Parathyroid adenoma (tissue), 2 donors: Measurements from ENCODE around the gene TMEM161A.

Experiments
- H2AFZ ChIP-seq: fragments of 300-600 bp; sonication (generic); one replicate; pipeline ENCODE4 v1.7.0; 2017; ENCODE audit warnings: antibody characterized with exemption, mild to moderate bottlenecking
- H3K27ac ChIP-seq: fragments of 300-600 bp; sonication (generic); one replicate; pipeline ENCODE4 v1.7.0; 2017
- H3K27me3 ChIP-seq: fragments of 300-600 bp; sonication (generic); one replicate; pipeline ENCODE4 v1.7.0; 2017; ENCODE audit warnings: low read length; ENCODE audit not compliant: control insufficient read depth, insufficient read depth
- H3K36me3 ChIP-seq: fragments of 300-600 bp; sonication (generic); one replicate; pipeline ENCODE4 v1.7.0; 2017; ENCODE audit warnings: low read length; ENCODE audit not compliant: control insufficient read depth, insufficient read depth
- H3K4me1 ChIP-seq: fragments of 300-600 bp; sonication (generic); one replicate; pipeline ENCODE4 v1.7.0; 2017; ENCODE audit warnings: control low read depth
- H3K4me2 ChIP-seq: fragments of 300-600 bp; sonication (generic); one replicate; pipeline ENCODE4 v1.7.0; 2017; ENCODE audit warnings: low read length
- H3K4me3 ChIP-seq: fragments of 300-600 bp; sonication (generic); one replicate; pipeline ENCODE4 v1.7.0; 2017; ENCODE audit warnings: low read depth, low read length
- H3K79me2 ChIP-seq: fragments of 300-600 bp; sonication (generic); one replicate; pipeline ENCODE4 v1.7.0; 2017; ENCODE audit warnings: control low read depth
- H3K9ac ChIP-seq: fragments of 300-600 bp; sonication (generic); one replicate; pipeline ENCODE4 v1.7.0; 2017; ENCODE audit warnings: mild to moderate bottlenecking
- H3K9me3 ChIP-seq: fragments of 300-600 bp; sonication (generic); one replicate; pipeline ENCODE4 v1.7.0; 2017; ENCODE audit warnings: low read length; ENCODE audit not compliant: control insufficient read depth
- TF ChIP-seq, protein P1 (sequence below): fragments of 300-600 bp; sonication (generic); IDR thresholded peaks from one replicate; pipeline ENCODE4 v1.7.0; 2017; ENCODE audit warnings: antibody characterized with exemption, mild to moderate bottlenecking
- donor health status: primary hyperparathyroidism.

TMEM161A gene

DNA sequence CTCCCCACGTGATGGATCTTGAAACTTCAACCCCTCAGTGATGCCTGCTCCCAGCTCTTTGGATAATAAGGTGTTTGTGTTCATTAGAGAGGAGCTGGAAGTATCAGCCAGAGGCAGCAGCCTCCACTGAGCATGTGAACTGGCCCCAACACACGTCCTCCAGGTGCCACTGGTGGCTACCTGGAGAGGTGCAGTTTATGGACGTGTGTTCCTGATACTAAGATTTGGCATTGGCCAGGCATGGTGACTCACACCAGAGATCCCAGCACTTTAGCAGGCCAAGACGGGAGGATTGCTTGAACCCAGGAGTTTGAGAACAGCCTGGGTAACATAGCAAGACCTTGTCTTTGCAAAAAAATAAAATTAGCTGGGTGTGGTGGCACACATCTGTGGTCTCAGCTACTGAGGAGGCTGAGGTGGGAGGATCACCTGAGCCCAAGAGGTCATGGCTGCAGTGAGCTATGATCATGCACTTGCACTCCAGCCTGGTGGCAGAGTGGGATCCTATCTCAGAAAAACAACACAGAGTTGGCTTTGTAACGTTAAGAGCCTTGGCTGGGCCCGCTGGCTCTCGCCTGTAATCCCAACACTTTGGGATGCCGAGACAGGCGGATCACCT is 40.1 kb downstream of the TMEM161A start:
- no peak overlapping the region for H3K27ac ChIP-seq
- H3K79me2 ChIP-seq = no peaks in the 10 kb centered on the region
- no peak overlapping the region for H3K4me2 ChIP-seq
- no peak overlapping the region for H3K4me3 ChIP-seq
- TF ChIP-seq, protein P1, sequence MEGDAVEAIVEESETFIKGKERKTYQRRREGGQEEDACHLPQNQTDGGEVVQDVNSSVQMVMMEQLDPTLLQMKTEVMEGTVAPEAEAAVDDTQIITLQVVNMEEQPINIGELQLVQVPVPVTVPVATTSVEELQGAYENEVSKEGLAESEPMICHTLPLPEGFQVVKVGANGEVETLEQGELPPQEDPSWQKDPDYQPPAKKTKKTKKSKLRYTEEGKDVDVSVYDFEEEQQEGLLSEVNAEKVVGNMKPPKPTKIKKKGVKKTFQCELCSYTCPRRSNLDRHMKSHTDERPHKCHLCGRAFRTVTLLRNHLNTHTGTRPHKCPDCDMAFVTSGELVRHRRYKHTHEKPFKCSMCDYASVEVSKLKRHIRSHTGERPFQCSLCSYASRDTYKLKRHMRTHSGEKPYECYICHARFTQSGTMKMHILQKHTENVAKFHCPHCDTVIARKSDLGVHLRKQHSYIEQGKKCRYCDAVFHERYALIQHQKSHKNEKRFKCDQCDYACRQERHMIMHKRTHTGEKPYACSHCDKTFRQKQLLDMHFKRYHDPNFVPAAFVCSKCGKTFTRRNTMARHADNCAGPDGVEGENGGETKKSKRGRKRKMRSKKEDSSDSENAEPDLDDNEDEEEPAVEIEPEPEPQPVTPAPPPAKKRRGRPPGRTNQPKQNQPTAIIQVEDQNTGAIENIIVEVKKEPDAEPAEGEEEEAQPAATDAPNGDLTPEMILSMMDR = no peak
- H2AFZ ChIP-seq = no peak overlapping the region
- H3K9me3 ChIP-seq = no peaks in the 10 kb centered on the region
- no peak overlapping the region for H3K9ac ChIP-seq
- H3K4me1 ChIP-seq = no peaks in the 10 kb centered on the region
- no peaks in the 10 kb centered on the region for H3K27me3 ChIP-seq
- H3K36me3 ChIP-seq = no peaks in the 10 kb centered on the region

DNA sequence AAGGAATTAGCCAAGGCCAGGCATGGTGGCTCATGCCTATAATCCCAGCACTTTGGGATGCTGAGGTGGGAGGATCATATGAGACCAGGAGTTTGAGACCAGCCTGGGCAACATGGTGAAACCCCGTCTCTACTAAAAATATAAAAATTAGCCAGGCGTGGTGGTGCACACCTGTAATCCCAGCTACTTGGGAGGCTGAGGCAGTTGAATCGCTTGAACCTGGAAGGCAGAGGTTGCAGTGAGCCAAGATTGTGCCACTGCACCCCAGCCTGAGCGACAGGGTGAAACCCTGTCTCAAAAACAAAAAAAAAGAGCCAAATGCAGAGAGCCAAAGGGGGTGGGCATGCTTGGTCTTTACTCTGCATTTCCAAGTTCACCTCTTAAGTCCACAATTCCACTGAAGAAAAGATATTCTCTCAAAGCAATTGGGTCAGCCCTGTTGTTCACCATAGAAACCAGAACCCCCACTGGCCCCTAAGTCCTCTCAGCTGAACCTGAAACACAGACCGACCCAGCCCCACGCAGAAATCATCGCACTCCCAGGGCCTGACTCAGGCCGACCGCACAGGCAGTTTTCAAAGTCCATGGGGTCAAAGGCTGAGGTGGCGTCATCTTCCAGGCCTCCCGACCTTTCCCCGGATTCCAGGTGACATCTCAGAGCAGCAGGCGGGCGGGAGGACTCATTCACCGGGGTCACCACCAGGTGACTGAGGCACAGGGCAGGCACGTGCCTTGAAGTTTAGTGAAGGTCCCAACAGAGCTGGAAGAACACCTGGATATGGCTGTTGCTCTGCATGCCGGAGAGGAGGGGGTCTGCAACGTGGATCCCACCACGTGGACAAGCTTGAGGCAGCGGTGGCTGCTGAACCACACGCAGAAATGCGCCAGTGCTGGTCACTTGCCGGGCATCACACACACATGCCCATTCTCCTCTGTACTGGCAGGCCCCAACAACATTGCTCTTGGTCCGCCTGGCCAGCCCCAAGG is 41.3 kb downstream of the TMEM161A start:
- TF ChIP-seq, protein P1 = no peak
- Histone ChIP-seq H3K9me3 (no peaks in the 10 kb centered on the region), H3K9ac (no peak overlapping the region), H3K4me2 (no peak overlapping the region), H2AFZ (no peak overlapping the region), H3K4me1 (no peaks in the 10 kb centered on the region), H3K27me3 (no peaks in the 10 kb centered on the region), H3K79me2 (no peaks in the 10 kb centered on the region), H3K27ac (no peak overlapping the region), H3K4me3 (no peak overlapping the region), H3K36me3 (no peaks in the 10 kb centered on the region)

DNA sequence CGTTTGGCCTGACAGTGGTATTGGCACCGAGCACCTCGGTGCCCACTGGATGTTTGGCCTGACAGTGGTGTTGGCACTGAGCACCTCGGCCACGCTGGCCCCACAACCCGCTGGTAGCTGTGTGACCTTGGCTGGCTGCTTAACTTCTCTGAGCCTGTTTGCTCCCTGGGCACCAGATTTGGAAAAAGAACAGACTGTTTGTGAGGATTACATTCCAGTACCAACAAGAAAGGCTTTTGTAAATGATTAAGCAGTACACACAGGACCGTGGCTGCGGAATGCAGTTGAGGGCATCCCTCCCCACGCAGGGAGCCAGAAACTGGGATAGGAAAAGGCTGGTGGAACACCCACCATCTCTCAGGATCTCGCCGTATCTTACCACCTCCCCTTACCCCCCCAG is 42.6 kb downstream of the TMEM161A start:
- Histone ChIP-seq H3K79me2 (no peaks in the 10 kb centered on the region), H2AFZ (no peak overlapping the region), H3K9ac (no peak overlapping the region), H3K4me1 (no peaks in the 10 kb centered on the region), H3K27ac (no peak overlapping the region), H3K36me3 (no peaks in the 10 kb centered on the region), H3K4me3 (no peak overlapping the region), H3K27me3 (no peaks in the 10 kb centered on the region), H3K9me3 (no peaks in the 10 kb centered on the region), H3K4me2 (no peak overlapping the region)
- TF ChIP-seq, protein P1 = no peak

DNA sequence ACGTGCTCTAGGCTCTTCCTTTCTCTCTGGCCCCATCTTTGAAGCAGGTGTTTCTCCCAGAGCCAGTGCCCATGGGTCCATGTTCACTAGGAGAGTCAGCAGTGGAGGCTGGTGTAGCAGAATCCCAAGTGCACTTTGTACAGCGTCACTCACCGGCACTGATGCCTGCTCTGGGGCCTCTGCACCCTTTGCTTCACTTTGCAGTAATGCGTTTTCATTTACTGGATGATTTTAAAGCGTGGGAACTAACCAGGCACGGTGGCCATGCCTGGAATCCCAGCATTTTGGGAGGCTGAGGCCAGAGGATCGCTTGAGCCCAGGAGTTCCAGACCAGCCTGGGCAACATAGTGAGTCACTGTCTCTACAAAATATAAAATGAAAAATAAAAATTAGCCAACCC is 43.8 kb downstream of the TMEM161A start:
- Histone ChIP-seq H2AFZ (no peak overlapping the region), H3K27me3 (no peaks in the 10 kb centered on the region), H3K4me1 (no peaks in the 10 kb centered on the region), H3K79me2 (no peaks in the 10 kb centered on the region), H3K9ac (no peak overlapping the region), H3K36me3 (no peaks in the 10 kb centered on the region), H3K27ac (no peak overlapping the region), H3K4me2 (no peak overlapping the region), H3K4me3 (no peak overlapping the region), H3K9me3 (no peaks in the 10 kb centered on the region)
- TF ChIP-seq, protein P1 = no peak
